ENCODE data around the gene TTC7B.

DNA sequence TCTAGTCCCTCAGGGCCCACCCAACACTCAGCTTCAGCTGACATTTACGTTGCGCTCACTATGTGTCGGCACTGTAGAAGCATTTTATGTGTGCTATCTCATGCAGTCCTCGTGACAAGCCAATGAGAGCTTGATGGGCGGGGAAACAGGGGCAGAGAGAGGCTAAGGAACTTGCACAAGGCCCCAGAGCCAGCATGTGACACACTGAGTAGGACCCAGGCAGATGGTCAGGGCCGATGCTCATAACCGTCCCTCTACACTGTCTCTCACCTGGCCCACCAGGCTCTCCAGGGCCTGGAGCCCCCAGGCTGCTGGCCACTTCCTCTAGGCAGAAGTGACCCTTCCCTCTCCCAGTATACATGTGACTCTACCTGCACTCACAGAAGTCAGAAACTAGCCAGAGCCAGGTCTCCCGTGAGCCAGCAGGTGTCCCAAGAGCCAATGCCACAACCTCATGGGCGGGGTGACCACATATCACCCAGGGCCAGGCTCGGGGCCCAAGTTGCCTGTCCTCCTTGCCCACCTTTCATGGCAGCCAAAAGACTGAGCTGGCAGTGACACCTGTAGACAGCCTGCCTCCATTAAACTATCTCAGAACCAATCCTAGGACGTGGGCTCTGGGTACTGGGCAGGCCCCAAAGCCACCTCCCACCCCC, 38.3 kb downstream of the TTC7B start:
- no peak for TF ChIP-seq EZH2 (IDR thresholded peaks at IDR 0.05; ENCODE audit: borderline replicate concordance, low read depth, low read length, severe bottlenecking)
- no peak for TF ChIP-seq CTCF (IDR thresholded peaks at IDR 0.05; ENCODE audit: borderline replicate concordance, extremely low read depth, low read length, poor library complexity, severe bottlenecking)
